Epithelial cell of proximal tubule (primary cell): Measurements from ENCODE around the gene IFRD2. TPM values are rescaled to one million over a fixed set of nuclear protein-coding genes. Genes with fewer than 3 reads are reported as not detected.

Source experiments
- DNase-seq: peaks from one replicate; pipeline ENCODE4 v3.0.0-alpha.2; 2011; ENCODE audit warnings: low read depth
- H3K4me3 ChIP-seq: 2 replicates; pipeline ENCODE4 v1.5.1; 2011; ENCODE audit warnings: low read depth, mild to moderate bottlenecking, low read length
- CTCF ChIP-seq: conservative IDR thresholded peaks from 2 replicates; pipeline ENCODE4 v1.5.1; 2012; ENCODE audit warnings: low read depth, mild to moderate bottlenecking, low read length
- total RNA-seq: library from RNA; depleted of rRNA; stranded (reverse); fragments of >200 nt; gene quantifications from 2 replicates; pipeline ENCODE4 v1.2.3, GENCODE V29; 2015

The IFRD2 gene
- total RNA-seq, 1 donor from 2014 or later: 76.6 TPM

DNA sequence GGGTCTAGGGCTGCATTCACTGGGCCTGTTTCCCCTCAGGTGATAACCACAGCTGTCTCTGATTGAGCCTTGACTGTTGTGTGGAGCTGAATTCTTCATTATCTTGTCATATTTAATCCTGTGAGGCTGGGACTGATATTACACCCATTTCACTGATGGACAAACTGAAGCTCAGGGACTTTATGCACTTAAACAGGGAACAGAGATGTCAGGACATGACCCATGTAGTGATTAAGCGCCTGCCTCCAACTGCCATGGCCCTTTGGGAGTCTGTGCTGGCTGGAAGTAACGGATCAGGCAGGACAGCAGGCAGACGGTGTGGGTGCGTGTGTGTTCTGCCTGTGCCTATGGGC lies 48.7 kb downstream of the IFRD2 start:
- no peak for TF ChIP-seq CTCF

GRCh38 chr3:50242851-50243542 lies 49.2 kb downstream of the IFRD2 start:
- no peak for DNase-seq
- H3K4me3 ChIP-seq: peak overlapping the region; percentile 8

More for the DNA sequence above, 48.7 kb downstream of the IFRD2 start:
- DNase-seq: no peak
- H3K4me3 ChIP-seq: no peak overlapping the region

DNA sequence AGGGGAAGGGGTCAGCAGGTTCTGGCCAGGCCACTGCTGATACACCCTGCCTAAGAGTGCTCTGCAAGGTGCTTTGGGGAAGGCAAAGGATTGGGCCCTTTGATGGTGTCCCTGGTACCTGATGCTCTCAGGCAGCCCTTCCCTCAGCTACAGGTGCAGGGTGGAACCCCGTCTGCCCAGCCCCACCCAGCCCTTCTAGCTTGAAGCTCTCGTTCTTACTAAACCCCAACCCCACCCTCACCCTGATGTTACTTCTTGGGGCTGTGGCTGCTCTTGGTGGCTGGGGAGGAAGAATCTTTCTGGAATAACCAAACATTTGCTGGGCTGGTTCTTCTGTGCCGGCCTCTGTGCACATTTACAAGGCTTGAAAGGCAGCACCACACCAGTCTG lies 49.9 kb downstream of the IFRD2 start:
- no peak for DNase-seq
- H3K4me3 ChIP-seq: no peak overlapping the region
- no peak for TF ChIP-seq CTCF

More at GRCh38 chr3:50242851-50243542, 49.2 kb downstream of the IFRD2 start:
- no peak for TF ChIP-seq CTCF

- TF ChIP-seq CTCF: no peak
- H3K4me3 ChIP-seq: no peak overlapping the region
- no peak for DNase-seq
These were observed 50.4 kb downstream of the IFRD2 start for GRCh38 chr3:50241713-50242380.

GRCh38 chr3:50241163-50241562 lies 51.1 kb downstream of the IFRD2 start:
- no peak for DNase-seq
- TF ChIP-seq CTCF: no peak
- no peak overlapping the region for H3K4me3 ChIP-seq

GRCh38 chr3:50239649-50240048 lies 52.6 kb downstream of the IFRD2 start:
- no peak for TF ChIP-seq CTCF
- no peak for DNase-seq
- H3K4me3 ChIP-seq: no peak overlapping the region
